HEK293T (cell line): Measurements from ENCODE around the gene TFRC.
"Not testable (repeated sequence)": the region's sequence is repeated elsewhere in the genome, so short reads cannot be mapped to it uniquely, and the experiment has no call there.

Experiments used
- CTCF ChIA-PET: fragments of 350-600 bp; formaldehyde crosslinking; extraction: SDS; loops from one replicate; lab custom pipeline; 2021; ENCODE audit warnings: antibody characterized with exemption, inconsistent platforms; lab: Yijun Ruan, JAX
- POLR2A ChIA-PET: fragments of 350-600 bp; formaldehyde crosslinking; extraction: SDS; loops from one replicate; lab custom pipeline; 2020; ENCODE audit warnings: antibody characterized with exemption, inconsistent platforms; lab: Yijun Ruan, JAX
- DNase-seq: peaks from one replicate; pipeline ENCODE4 v3.0.0; 2012; ENCODE audit warnings: mixed read lengths; ENCODE audit errors: extremely low spot score
- ARNT ChIP-seq: fragments of 450-650 bp; IDR thresholded peaks from 2 replicates; pipeline ENCODE4 v1.6.1; 2017; ENCODE audit warnings: mild to moderate bottlenecking
- BHLHE40 ChIP-seq: fragments of 450-650 bp; IDR thresholded peaks from 2 replicates; pipeline ENCODE4 v1.6.1; 2016; ENCODE audit warnings: mild to moderate bottlenecking, moderate library complexity, borderline replicate concordance
- CTBP1 ChIP-seq: fragments of 450-650 bp; IDR thresholded peaks from 2 replicates; pipeline ENCODE4 v1.6.1; 2016; ENCODE audit warnings: borderline replicate concordance
- ELF4 ChIP-seq: fragments of 450-650 bp; IDR thresholded peaks from 2 replicates; pipeline ENCODE4 v1.6.1; 2017; ENCODE audit warnings: antibody characterized with exemption
- FOXA1 ChIP-seq: fragments of 450-650 bp; IDR thresholded peaks from 2 replicates; pipeline ENCODE4 v1.6.1; 2016; ENCODE audit warnings: mild to moderate bottlenecking
- FOXK2 ChIP-seq: fragments of 450-650 bp; IDR thresholded peaks from 2 replicates; pipeline ENCODE4 v1.6.1; 2016; ENCODE audit warnings: mild to moderate bottlenecking
- FOXM1 ChIP-seq: fragments of 450-650 bp; IDR thresholded peaks from 2 replicates; pipeline ENCODE4 v1.6.1; 2017; ENCODE audit warnings: mild to moderate bottlenecking, borderline replicate concordance
- HDGF ChIP-seq: fragments of 450-650 bp; IDR thresholded peaks from 2 replicates; pipeline ENCODE4 v1.6.1; 2017; ENCODE audit warnings: antibody characterized with exemption, borderline replicate concordance
- L3MBTL2 ChIP-seq: fragments of 450-650 bp; conservative IDR thresholded peaks from 2 replicates; pipeline ENCODE4 v1.6.1; 2016; ENCODE audit warnings: mild to moderate bottlenecking
- LEF1 ChIP-seq: fragments of 450-650 bp; IDR thresholded peaks from 2 replicates; pipeline ENCODE4 v1.6.1; 2017; ENCODE audit warnings: mild to moderate bottlenecking, borderline replicate concordance
- NFRKB ChIP-seq: fragments of 450-650 bp; IDR thresholded peaks from 2 replicates; pipeline ENCODE4 v1.6.1; 2016; ENCODE audit warnings: mild to moderate bottlenecking, moderate library complexity
- PKNOX1 ChIP-seq: fragments of 450-650 bp; IDR thresholded peaks from 2 replicates; pipeline ENCODE4 v1.6.1; 2016
- SP1 ChIP-seq: fragments of 450-650 bp; IDR thresholded peaks from 2 replicates; pipeline ENCODE4 v1.6.1; 2017
- SUZ12 ChIP-seq: fragments of 450-650 bp; IDR thresholded peaks from 2 replicates; pipeline ENCODE4 v1.6.1; 2016; ENCODE audit warnings: mild to moderate bottlenecking
- TARDBP ChIP-seq: fragments of 450-650 bp; IDR thresholded peaks from 2 replicates; pipeline ENCODE4 v1.6.1; 2016
- ZNF384 ChIP-seq: fragments of 450-650 bp; IDR thresholded peaks from 2 replicates; pipeline ENCODE4 v1.6.1; 2016

Gene TFRC

GRCh38 chr3:196039359-196039758, 42.5 kb downstream of the TFRC start:
- no peak for DNase-seq
- ChIA-PET CTCF (no interaction called here), POLR2A (no interaction called here)
- TF ChIP-seq FOXA1, result no peak
- TF ChIP-seq SUZ12, result no peak
- TF ChIP-seq TARDBP, result no peak
- no peak for TF ChIP-seq L3MBTL2
- TF ChIP-seq LEF1, result no peak
- TF ChIP-seq CTBP1, result no peak
- TF ChIP-seq NFRKB, result no peak
- TF ChIP-seq SP1, result no peak
- no peak for TF ChIP-seq FOXK2
- TF ChIP-seq ELF4, result no peak
- no peak for TF ChIP-seq ZNF384
- no peak for TF ChIP-seq HDGF
- no peak for TF ChIP-seq PKNOX1
- TF ChIP-seq ARNT, result no peak
- TF ChIP-seq FOXM1, result no peak
- TF ChIP-seq BHLHE40, result no peak

GRCh38 chr3:196026059-196026458, 55.8 kb downstream of the TFRC start:
- POLR2A ChIA-PET, CTCF ChIA-PET: not testable (repeated sequence)
- DNase-seq, result peak; percentile 10

- TF ChIP-seq SUZ12 (no peak), PKNOX1 (no peak), CTBP1 (no peak), SP1 (no peak), LEF1 (no peak)
- ChIA-PET CTCF (no interaction called here), POLR2A (no interaction called here)
- no peak for DNase-seq
These were observed 56.9 kb downstream of the TFRC start for GRCh38 chr3:196024968-196025367.

- POLR2A ChIA-PET, result no interaction called here
- no peak for DNase-seq
- TF ChIP-seq CTBP1 (no peak), ARNT (no peak), FOXA1 (no peak), LEF1 (no peak), HDGF (no peak), ELF4 (no peak), ZNF384 (no peak), PKNOX1 (no peak), NFRKB (no peak), L3MBTL2 (no peak), TARDBP (no peak)
- CTCF ChIA-PET, result no interaction called here
These were observed 57.9 kb downstream of the TFRC start for GRCh38 chr3:196023947-196024346.

- CTCF ChIA-PET, POLR2A ChIA-PET, DNase-seq: not testable (repeated sequence)
These were observed 59.4 kb downstream of the TFRC start for GRCh38 chr3:196022499-196022878.

GRCh38 chr3:196020373-196020772, 61.5 kb downstream of the TFRC start:
- DNase-seq, result no peak
- POLR2A ChIA-PET, result no interaction called here
- TF ChIP-seq NFRKB (no peak), CTBP1 (no peak), ELF4 (no peak), SP1 (no peak), TARDBP (no peak), ARNT (no peak), L3MBTL2 (no peak), FOXM1 (no peak), HDGF (no peak), FOXK2 (no peak), FOXA1 (no peak), ZNF384 (no peak), PKNOX1 (no peak), LEF1 (no peak), SUZ12 (no peak), BHLHE40 (no peak)
- CTCF ChIA-PET, result no interaction called here

- POLR2A ChIA-PET, CTCF ChIA-PET, DNase-seq: not testable (repeated sequence)
These were observed 62.3 kb downstream of the TFRC start for GRCh38 chr3:196019576-196019975.

GRCh38 chr3:196018159-196018558, 63.7 kb downstream of the TFRC start:
- DNase-seq, CTCF ChIA-PET, POLR2A ChIA-PET: not testable (repeated sequence)
